H1 (cell line): ENCODE data around the gene MSL1. TPM values are rescaled to one million over a fixed set of nuclear protein-coding genes. Genes with fewer than 3 reads are reported as not detected.
A peak's percentile ranks its signal among the peaks of the same experiment; 100 is the strongest.

Source experiments
- ASH2L ChIP-seq: fragments of 200-600, 300-600 bp; sonication (generic); IDR thresholded peaks from one replicate; pipeline ENCODE4 v1.7.1; 2017; ENCODE audit warnings: low read length
- HDAC2 ChIP-seq, 2 experiments: fragments of 300-600 bp in 1 of 2; sonication (generic) in 1 of 2; IDR thresholded peaks; 2 replicates each; pipeline ENCODE4 v1.6.1; 2011 to 2012; ENCODE audit warnings: low read depth in 2 of 2, low read length in 2 of 2, mild to moderate bottlenecking in 2 of 2, moderate library complexity in 2 of 2, borderline replicate concordance in 1 of 2, inconsistent platforms in 1 of 2
- PHF8 ChIP-seq: fragments of 200-600 bp; sonication (generic); conservative IDR thresholded peaks from 2 replicates; pipeline ENCODE4 v1.7.1; 2012; ENCODE audit warnings: low read depth, mild to moderate bottlenecking, inconsistent platforms, low read length, moderate library complexity
- TAF1 ChIP-seq: IDR thresholded peaks from 2 replicates; pipeline ENCODE4 v1.6.1; 2011; ENCODE audit warnings: mild to moderate bottlenecking, low read depth, low read length
- TBP ChIP-seq: IDR thresholded peaks from 2 replicates; pipeline ENCODE4 v1.6.1; 2011; ENCODE audit warnings: low read depth, low read length, improper control_type of control experiment
- polyA plus RNA-seq, 7 experiments: library from polyadenylated mRNA; depleted of rRNA in 3 of 7; stranded (reverse) in 5 of 7; unstranded in 2 of 7; fragments of >200 nt in 5 of 7; fragments of 200-250 nt in 2 of 7; gene quantifications; 1 replicate in 5 of 7; 2 replicates in 1 of 7; 4 replicates in 1 of 7; pipeline versions ENCODE4 v1.2.1 to v1.2.3, GENCODE V29; 2011 to 2013; ENCODE audit warnings: missing spikeins in 2 of 7, mixed read lengths in 2 of 7
- total RNA-seq: library from RNA; stranded (reverse); fragmentation: NEBNext Ultra II Directional; extraction: Animal tissue kit (Norgen Biotek cat#: 25700); gene quantifications from 2 replicates; pipeline ENCODE4 v1.2.1, GENCODE V29; 2021

Gene MSL1
- total and polyA plus RNA-seq, 2 of the 8 experiments (the other 6 are each of a cell fraction or from before 2014, with no cell fraction given), result 24.1 to 66.5 TPM

- peak; percentile 51; the same call in 1 of the 2 replicates for TF ChIP-seq PHF8
- TF ChIP-seq TAF1, result peak; percentile 61; the same call in 1 of the 2 replicates
- TF ChIP-seq HDAC2 (IDR thresholded peaks at IDR 0.05; ENCODE audit: borderline replicate concordance in 1 of 2, low read depth in 2 of 2, low read length in 2 of 2), result 0 out of 4 replicates have a peak, but pooled peaks of 1 of the 2 experiments have one; percentile 10
- peak; percentile 58 for TF ChIP-seq ASH2L
- no peak for TF ChIP-seq TBP
Measured at GRCh38 chr17:40177275-40177874, 55.6 kb downstream of the MSL1 start, which contains the start of gene RAPGEFL1 (continued).
